ENCODE data around the gene GPR39.

DNA sequence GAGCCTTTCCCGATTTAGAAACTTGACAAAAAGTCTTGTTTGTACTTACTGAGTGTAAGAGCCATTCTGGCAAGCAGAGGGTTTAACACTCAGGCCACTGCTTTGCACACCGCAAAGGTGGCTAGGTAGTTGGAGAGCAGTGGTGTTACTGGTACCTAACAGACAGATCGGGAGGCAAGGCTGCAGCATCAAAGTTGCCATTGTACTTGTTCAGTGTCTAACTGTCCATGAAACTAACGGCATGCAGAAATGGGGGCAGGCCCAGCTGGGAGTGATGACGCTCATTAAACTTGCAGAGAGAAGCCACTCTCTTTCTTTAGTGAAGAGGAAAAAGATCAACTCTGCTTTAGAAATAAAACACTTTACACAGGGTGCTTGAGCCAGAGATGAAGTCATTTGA is 10.1 kb downstream of the GPR39 start:
- TF ChIP-seq, protein P1, sequence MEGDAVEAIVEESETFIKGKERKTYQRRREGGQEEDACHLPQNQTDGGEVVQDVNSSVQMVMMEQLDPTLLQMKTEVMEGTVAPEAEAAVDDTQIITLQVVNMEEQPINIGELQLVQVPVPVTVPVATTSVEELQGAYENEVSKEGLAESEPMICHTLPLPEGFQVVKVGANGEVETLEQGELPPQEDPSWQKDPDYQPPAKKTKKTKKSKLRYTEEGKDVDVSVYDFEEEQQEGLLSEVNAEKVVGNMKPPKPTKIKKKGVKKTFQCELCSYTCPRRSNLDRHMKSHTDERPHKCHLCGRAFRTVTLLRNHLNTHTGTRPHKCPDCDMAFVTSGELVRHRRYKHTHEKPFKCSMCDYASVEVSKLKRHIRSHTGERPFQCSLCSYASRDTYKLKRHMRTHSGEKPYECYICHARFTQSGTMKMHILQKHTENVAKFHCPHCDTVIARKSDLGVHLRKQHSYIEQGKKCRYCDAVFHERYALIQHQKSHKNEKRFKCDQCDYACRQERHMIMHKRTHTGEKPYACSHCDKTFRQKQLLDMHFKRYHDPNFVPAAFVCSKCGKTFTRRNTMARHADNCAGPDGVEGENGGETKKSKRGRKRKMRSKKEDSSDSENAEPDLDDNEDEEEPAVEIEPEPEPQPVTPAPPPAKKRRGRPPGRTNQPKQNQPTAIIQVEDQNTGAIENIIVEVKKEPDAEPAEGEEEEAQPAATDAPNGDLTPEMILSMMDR (IDR thresholded peaks at IDR 0.05): no peak
- no peak for TF ChIP-seq POLR2A (IDR thresholded peaks at IDR 0.05)

Measured in uterus (tissue), 2 donors.